Anterior cingulate cortex (tissue), 58 donors: ENCODE results near the gene LMTK3.

ENCODE experiments used
- DNase-seq, 58 donors: peaks; one replicate each; lab custom pipeline; 2025; lab: John Stamatoyannopoulos, UW

LMTK3 gene

GRCh38 chr19:48511800-48512503 lies at the start of gene LMTK3:
LMTK3 (minus strand) TSS chr19:48511835; CDS start chr19:48511576, 259 bp downstream.
- peak; percentile 56 to 95 (median 86) for DNase-seq

- DNase-seq, result no peak
Observed at GRCh38 chr19:48561412-48561811, 49.8 kb upstream of the LMTK3 start.

GRCh38 chr19:48560095-48560530 lies 48.5 kb upstream of the LMTK3 start:
- no peak for DNase-seq

- no peak for DNase-seq
Observed at GRCh38 chr19:48558018-48558684, 46.5 kb upstream of the LMTK3 start.

GRCh38 chr19:48556825-48557224 lies 45.2 kb upstream of the LMTK3 start:
- no peak for DNase-seq

GRCh38 chr19:48556163-48556562 lies 44.5 kb upstream of the LMTK3 start:
- DNase-seq, result no peak

GRCh38 chr19:48554385-48555091 lies 42.9 kb upstream of the LMTK3 start:
- no peak for DNase-seq

GRCh38 chr19:48553676-48554384 lies 42.2 kb upstream of the LMTK3 start:
- no peak for DNase-seq

GRCh38 chr19:48552406-48553322 lies 41.0 kb upstream of the LMTK3 start:
- DNase-seq, result no peak

GRCh38 chr19:48551437-48552302 lies 40.0 kb upstream of the LMTK3 start, which contains the start of gene SULT2B1:
SULT2B1 (plus strand) TSS chr19:48552172; CDS start chr19:48552253, 81 bp downstream.
- DNase-seq, result no peak

- no peak for DNase-seq
Observed at GRCh38 chr19:48549380-48549779, 37.7 kb upstream of the LMTK3 start.

GRCh38 chr19:48548253-48548911 lies 36.7 kb upstream of the LMTK3 start:
- no peak for DNase-seq

- no peak for DNase-seq
Observed at GRCh38 chr19:48547722-48548121, 36.1 kb upstream of the LMTK3 start.

GRCh38 chr19:48544856-48545750 lies 33.5 kb upstream of the LMTK3 start:
- DNase-seq, result no peak

GRCh38 chr19:48543121-48543710 lies 31.6 kb upstream of the LMTK3 start:
- no peak for DNase-seq

GRCh38 chr19:48541813-48542212 lies 30.2 kb upstream of the LMTK3 start:
- no peak for DNase-seq

- peak in 4 of 58 donors; percentile 3 to 13 (median 6) for DNase-seq
Observed at GRCh38 chr19:48540110-48540509, 28.5 kb upstream of the LMTK3 start.
